ENCODE data around the gene MCC.

The MCC gene

GRCh38 chr5:113181853-113182490 lies 306.3 kb downstream of the MCC start:
- Histone ChIP-seq H3K36me3 (ENCODE audit: insufficient read depth, low read length) (no peaks in the 10 kb centered on the region), H3K4me1 (ENCODE audit: insufficient read depth, low read length) (peaks cover 36% of the 10 kb centered on the region), H3K27me3 (ENCODE audit: insufficient read depth, low read length) (no peaks in the 10 kb centered on the region), H3K4me3 (ENCODE audit: low read length) (no peak overlapping the region), H3K9me3 (ENCODE audit: insufficient read depth, low read depth, low read length) (no peaks in the 10 kb centered on the region), H3K27ac (ENCODE audit: low read depth, low read length) (no peak overlapping the region), H3K9ac (ENCODE audit: low read depth, low read length) (no peak overlapping the region)
- 81% methylated on average over 3 of the region's 3 CpGs for WGBS

GRCh38 chr5:113181409-113181808 lies 306.8 kb downstream of the MCC start:
- WGBS = no CpG with 5 or more reads among the region's 1 CpG
- peaks cover 30% of the 10 kb centered on the region for H3K4me1 ChIP-seq (ENCODE audit: insufficient read depth, low read length)

GRCh38 chr5:113179156-113179555 lies 309.1 kb downstream of the MCC start:
- no peaks in the 10 kb centered on the region for H3K9me3 ChIP-seq (ENCODE audit: insufficient read depth, low read depth, low read length)
- no peaks in the 10 kb centered on the region for H3K27me3 ChIP-seq (ENCODE audit: insufficient read depth, low read length)
- no peak overlapping the region for H3K27ac ChIP-seq (ENCODE audit: low read depth, low read length)
- H3K36me3 ChIP-seq (ENCODE audit: insufficient read depth, low read length) = no peaks in the 10 kb centered on the region
- H3K4me3 ChIP-seq (ENCODE audit: low read length) = no peak overlapping the region
- H3K9ac ChIP-seq (ENCODE audit: low read depth, low read length) = no peak overlapping the region
- H3K4me1 ChIP-seq (ENCODE audit: insufficient read depth, low read length) = peaks cover 19% of the 10 kb centered on the region; the same call in 1 of the 2 replicates

More at GRCh38 chr5:113181409-113181808, 306.8 kb downstream of the MCC start:
- no peak overlapping the region for H3K4me3 ChIP-seq (ENCODE audit: low read length)
- no peak overlapping the region for H3K27ac ChIP-seq (ENCODE audit: low read depth, low read length)
- no peak overlapping the region for H3K9ac ChIP-seq (ENCODE audit: low read depth, low read length)
- H3K27me3 ChIP-seq (ENCODE audit: insufficient read depth, low read length) = no peaks in the 10 kb centered on the region
- H3K36me3 ChIP-seq (ENCODE audit: insufficient read depth, low read length) = no peaks in the 10 kb centered on the region
- H3K9me3 ChIP-seq (ENCODE audit: insufficient read depth, low read depth, low read length) = no peaks in the 10 kb centered on the region

- no peaks in the 10 kb centered on the region for H3K9me3 ChIP-seq (ENCODE audit: insufficient read depth, low read depth, low read length)
- H3K27me3 ChIP-seq (ENCODE audit: insufficient read depth, low read length) = no peaks in the 10 kb centered on the region
- H3K36me3 ChIP-seq (ENCODE audit: insufficient read depth, low read length) = no peaks in the 10 kb centered on the region
- WGBS = 86% methylated on average over 6 of the region's 6 CpGs
- H3K9ac ChIP-seq (ENCODE audit: low read depth, low read length) = no peak overlapping the region
- peaks cover 17% of the 10 kb centered on the region; the same call in 1 of the 2 replicates for H3K4me1 ChIP-seq (ENCODE audit: insufficient read depth, low read length)
- no peak overlapping the region for H3K27ac ChIP-seq (ENCODE audit: low read depth, low read length)
- H3K4me3 ChIP-seq (ENCODE audit: low read length) = no peak overlapping the region
Measured at GRCh38 chr5:113178073-113178779, 310.0 kb downstream of the MCC start.

GRCh38 chr5:113177225-113177624 lies 311.0 kb downstream of the MCC start:
- no peaks in the 10 kb centered on the region for H3K36me3 ChIP-seq (ENCODE audit: insufficient read depth, low read length)
- H3K9ac ChIP-seq (ENCODE audit: low read depth, low read length) = no peak overlapping the region
- H3K27ac ChIP-seq (ENCODE audit: low read depth, low read length) = no peak overlapping the region
- H3K4me1 ChIP-seq (ENCODE audit: insufficient read depth, low read length) = peaks cover 16% of the 10 kb centered on the region; the same call in 1 of the 2 replicates
- no peak overlapping the region for H3K4me3 ChIP-seq (ENCODE audit: low read length)
- no peaks in the 10 kb centered on the region for H3K27me3 ChIP-seq (ENCODE audit: insufficient read depth, low read length)
- 93% methylated on average over 1 of the region's 1 CpG for WGBS
- no peaks in the 10 kb centered on the region for H3K9me3 ChIP-seq (ENCODE audit: insufficient read depth, low read depth, low read length)

GRCh38 chr5:113176734-113177133 lies 311.5 kb downstream of the MCC start:
- no peaks in the 10 kb centered on the region for H3K36me3 ChIP-seq (ENCODE audit: insufficient read depth, low read length)
- no peaks in the 10 kb centered on the region for H3K9me3 ChIP-seq (ENCODE audit: insufficient read depth, low read depth, low read length)
- H3K27ac ChIP-seq (ENCODE audit: low read depth, low read length) = no peak overlapping the region
- H3K27me3 ChIP-seq (ENCODE audit: insufficient read depth, low read length) = no peaks in the 10 kb centered on the region
- no peak overlapping the region for H3K9ac ChIP-seq (ENCODE audit: low read depth, low read length)
- H3K4me3 ChIP-seq (ENCODE audit: low read length) = no peak overlapping the region
- 95% methylated on average over 4 of the region's 4 CpGs for WGBS
- H3K4me1 ChIP-seq (ENCODE audit: insufficient read depth, low read length) = peaks cover 16% of the 10 kb centered on the region; the same call in 1 of the 2 replicates

- no peaks in the 10 kb centered on the region for H3K36me3 ChIP-seq (ENCODE audit: insufficient read depth, low read length)
- no peak overlapping the region for H3K9ac ChIP-seq (ENCODE audit: low read depth, low read length)
- H3K27me3 ChIP-seq (ENCODE audit: insufficient read depth, low read length) = no peaks in the 10 kb centered on the region
- H3K27ac ChIP-seq (ENCODE audit: low read depth, low read length) = no peak overlapping the region
- WGBS = 90% methylated on average over 2 of the region's 2 CpGs
- H3K4me3 ChIP-seq (ENCODE audit: low read length) = no peak overlapping the region
- H3K9me3 ChIP-seq (ENCODE audit: insufficient read depth, low read depth, low read length) = no peaks in the 10 kb centered on the region
- peaks cover 16% of the 10 kb centered on the region; the same call in 1 of the 2 replicates for H3K4me1 ChIP-seq (ENCODE audit: insufficient read depth, low read length)
Measured at GRCh38 chr5:113176196-113176595, 312.1 kb downstream of the MCC start.

GRCh38 chr5:113172231-113172826 lies 315.9 kb downstream of the MCC start:
- no peak overlapping the region for H3K27ac ChIP-seq (ENCODE audit: low read depth, low read length)
- peaks cover 13% of the 10 kb centered on the region for H3K4me1 ChIP-seq (ENCODE audit: insufficient read depth, low read length)
- H3K9ac ChIP-seq (ENCODE audit: low read depth, low read length) = no peak overlapping the region
- no peaks in the 10 kb centered on the region for H3K27me3 ChIP-seq (ENCODE audit: insufficient read depth, low read length)
- no peaks in the 10 kb centered on the region for H3K9me3 ChIP-seq (ENCODE audit: insufficient read depth, low read depth, low read length)
- no peaks in the 10 kb centered on the region for H3K36me3 ChIP-seq (ENCODE audit: insufficient read depth, low read length)
- H3K4me3 ChIP-seq (ENCODE audit: low read length) = no peak overlapping the region
- 92% methylated on average over 5 of the region's 5 CpGs for WGBS

- Histone ChIP-seq H3K9me3 (ENCODE audit: insufficient read depth, low read depth, low read length) (no peaks in the 10 kb centered on the region), H3K4me3 (ENCODE audit: low read length) (no peak overlapping the region), H3K4me1 (ENCODE audit: insufficient read depth, low read length) (peaks cover 21% of the 10 kb centered on the region), H3K36me3 (ENCODE audit: insufficient read depth, low read length) (no peaks in the 10 kb centered on the region), H3K27me3 (ENCODE audit: insufficient read depth, low read length) (no peaks in the 10 kb centered on the region), H3K27ac (ENCODE audit: low read depth, low read length) (no peak overlapping the region), H3K9ac (ENCODE audit: low read depth, low read length) (no peak overlapping the region)
- 91% methylated on average over 5 of the region's 5 CpGs for WGBS
Measured at GRCh38 chr5:113171520-113171919, 316.7 kb downstream of the MCC start.

GRCh38 chr5:113170707-113171106 lies 317.5 kb downstream of the MCC start:
- H3K9me3 ChIP-seq (ENCODE audit: insufficient read depth, low read depth, low read length) = no peaks in the 10 kb centered on the region
- no peak overlapping the region for H3K4me3 ChIP-seq (ENCODE audit: low read length)
- peaks cover 28% of the 10 kb centered on the region for H3K4me1 ChIP-seq (ENCODE audit: insufficient read depth, low read length)
- WGBS = 94% methylated on average over 4 of the region's 4 CpGs
- no peaks in the 10 kb centered on the region for H3K36me3 ChIP-seq (ENCODE audit: insufficient read depth, low read length)
- no peaks in the 10 kb centered on the region for H3K27me3 ChIP-seq (ENCODE audit: insufficient read depth, low read length)
- H3K9ac ChIP-seq (ENCODE audit: low read depth, low read length) = no peak overlapping the region
- no peak overlapping the region for H3K27ac ChIP-seq (ENCODE audit: low read depth, low read length)

GRCh38 chr5:113169720-113170119 lies 318.5 kb downstream of the MCC start:
- Histone ChIP-seq H3K4me3 (ENCODE audit: low read length) (no peak overlapping the region), H3K9ac (ENCODE audit: low read depth, low read length) (no peak overlapping the region), H3K36me3 (ENCODE audit: insufficient read depth, low read length) (no peaks in the 10 kb centered on the region), H3K27me3 (ENCODE audit: insufficient read depth, low read length) (no peaks in the 10 kb centered on the region), H3K27ac (ENCODE audit: low read depth, low read length) (no peak overlapping the region), H3K9me3 (ENCODE audit: insufficient read depth, low read depth, low read length) (no peaks in the 10 kb centered on the region), H3K4me1 (ENCODE audit: insufficient read depth, low read length) (peaks cover 33% of the 10 kb centered on the region)
- WGBS = 94% methylated on average over 1 of the region's 1 CpG
